ENCODE results near the gene MXRA7.
A peak's percentile ranks its signal among the peaks of the same experiment; 100 is the strongest.
"Not testable (repeated sequence)": the region's sequence is repeated elsewhere in the genome, so short reads cannot be mapped to it uniquely, and the experiment has no call there.

Gene MXRA7

GRCh38 chr17:76735586-76736348 is 25.0 kb upstream of the MXRA7 start:
- no peak for DNase-seq

- no peak for DNase-seq
Observed at GRCh38 chr17:76735006-76735405, 24.2 kb upstream of the MXRA7 start.

GRCh38 chr17:76734080-76734840 is 23.5 kb upstream of the MXRA7 start:
- DNase-seq, result no peak

GRCh38 chr17:76733618-76733957 is 22.8 kb upstream of the MXRA7 start:
- no peak for DNase-seq

GRCh38 chr17:76732734-76733617 is 22.2 kb upstream of the MXRA7 start:
- no peak for DNase-seq

- DNase-seq, result not testable (repeated sequence)
Observed at GRCh38 chr17:76731800-76732733, 21.3 kb upstream of the MXRA7 start.

GRCh38 chr17:76727745-76728456 is 17.1 kb upstream of the MXRA7 start:
- DNase-seq, result no peak

GRCh38 chr17:76726776-76727718 is 16.3 kb upstream of the MXRA7 start, which contains the start of gene METTL23:
METTL23 (plus strand) TSS chr17:76726839; CDS start chr17:76729711, 2,872 bp downstream.
- DNase-seq, result peak; percentile 69

GRCh38 chr17:76726231-76726775 is 15.5 kb upstream of the MXRA7 start, which contains the start of gene JMJD6:
JMJD6 (minus strand) TSS chr17:76726606; CDS start chr17:76726475, 131 bp downstream.
- DNase-seq, result peak; percentile 97

- DNase-seq, result peak; percentile 34
Observed at GRCh38 chr17:76725580-76726230, 14.9 kb upstream of the MXRA7 start.

GRCh38 chr17:76723812-76724211 is 13.0 kb upstream of the MXRA7 start:
- DNase-seq, result no peak

- not testable (repeated sequence) for DNase-seq
Observed at GRCh38 chr17:76722977-76723376, 12.2 kb upstream of the MXRA7 start.

GRCh38 chr17:76722279-76722678 is 11.5 kb upstream of the MXRA7 start:
- no peak for DNase-seq

GRCh38 chr17:76721463-76721862 is 10.7 kb upstream of the MXRA7 start:
- DNase-seq, result no peak

GRCh38 chr17:76720941-76721340 is 10.2 kb upstream of the MXRA7 start:
- no peak for DNase-seq

- no peak for DNase-seq
Observed at GRCh38 chr17:76720211-76720610, 9.4 kb upstream of the MXRA7 start.

GRCh38 chr17:76718516-76718915 is 7.8 kb upstream of the MXRA7 start:
- no peak for DNase-seq

- DNase-seq, result no peak
Observed at GRCh38 chr17:76716839-76717215, 6.1 kb upstream of the MXRA7 start.

- no peak for DNase-seq
Observed at GRCh38 chr17:76716146-76716838, 5.5 kb upstream of the MXRA7 start.

Data from NCI-H1092 treated with DMSO at 0.1 percent for 48 hours (cell line).